Endothelial cell of umbilical vein (primary cell): ENCODE results near the gene TECRL. TPM values are rescaled to one million over a fixed set of nuclear protein-coding genes. Genes with fewer than 3 reads are reported as not detected.

Experiments
- BruUV-seq: library from RNA; stranded (reverse); fragments of 400-500 nt; replicated peaks from 2 replicates; lab custom pipeline; 2021; lab: Mats Ljungman, UMichigan
- CTCF ChIA-PET: fragments of 300-600, 350-600 bp; sonication (Branson Sonifier 250); formaldehyde crosslinking; loops from one replicate; lab custom pipeline; 2021; ENCODE audit warnings: antibody characterized with exemption, inconsistent platforms; lab: Charles Lee
- POLR2A ChIA-PET: fragments of 300-600, 350-600 bp; sonication (Branson Sonifier 250); formaldehyde crosslinking; loops from one replicate; lab custom pipeline; 2021; ENCODE audit warnings: antibody characterized with exemption, inconsistent platforms; lab: Charles Lee
- DNase-seq: peaks from one replicate; pipeline ENCODE4 v3.0.0-alpha.2; 2011; ENCODE audit warnings: low read depth, low spot score
- FAIRE-seq: peaks from 2 replicates; lab custom pipeline; 2011; peaks lifted over from hg19 to GRCh38; lab: Jason Lieb, UNC
- H2AFZ ChIP-seq: 2 replicates; pipeline ENCODE4 v1.6.0; 2012; ENCODE audit warnings: low read depth, low read length, control low read depth, inconsistent platforms
- H3K27ac ChIP-seq: 2 replicates; pipeline ENCODE4 v1.5.1; 2011; ENCODE audit warnings: low read depth, mild to moderate bottlenecking, control low read depth, low read length, moderate library complexity; ENCODE audit not compliant: insufficient read depth
- H3K27me3 ChIP-seq, 2 experiments: 2 replicates each; pipeline versions ENCODE4 v1.6.0 to v1.6.1; 2011; ENCODE audit warnings: low read length in 2 of 2, mixed read lengths in 1 of 2; ENCODE audit not compliant: control insufficient read depth in 2 of 2, insufficient read depth in 2 of 2
- H3K36me3 ChIP-seq, 2 experiments: 2 replicates in 1 of 2; 3 replicates in 1 of 2; pipeline ENCODE4 v1.5.1; 2011; ENCODE audit warnings: low read length in 2 of 2, mild to moderate bottlenecking in 1 of 2, moderate library complexity in 1 of 2; ENCODE audit not compliant: control insufficient read depth in 2 of 2, insufficient read depth in 2 of 2; ENCODE audit errors: extremely low read depth in 1 of 2
- H3K4me1 ChIP-seq: 3 replicates; pipeline ENCODE4 v1.5.1; 2011; ENCODE audit warnings: mild to moderate bottlenecking, low read length; ENCODE audit not compliant: control insufficient read depth, insufficient read depth; ENCODE audit errors: extremely low read depth
- H3K4me2 ChIP-seq: 2 replicates; pipeline ENCODE4 v1.6.1; 2011; ENCODE audit warnings: low read length, control low read depth, mixed read lengths; ENCODE audit not compliant: insufficient read depth
- H3K4me3 ChIP-seq, 3 experiments: fragments of 200-600 bp in 1 of 3; sonication (generic), shearing (Covaris generic) in 1 of 3; replicated peaks in 1 of 3; 2 replicates each; pipeline ENCODE4 v1.5.1; 2011 to 2016; ENCODE audit warnings: control low read depth in 3 of 3, low read length in 3 of 3, mild to moderate bottlenecking in 2 of 3, inconsistent platforms in 1 of 3, low read depth in 1 of 3, moderate library complexity in 1 of 3; ENCODE audit not compliant: insufficient read depth in 1 of 3
- H3K79me2 ChIP-seq: 2 replicates; pipeline ENCODE4 v1.6.0; 2012; ENCODE audit warnings: low read length, inconsistent platforms; ENCODE audit not compliant: control insufficient read depth, insufficient read depth
- H3K9ac ChIP-seq: replicated peaks from 2 replicates; pipeline ENCODE3; 2011; ENCODE audit warnings: low read length, control low read depth; ENCODE audit not compliant: insufficient read depth; ENCODE audit errors: extremely low read depth
- H3K9me1 ChIP-seq: replicated peaks from 3 replicates; pipeline ENCODE4 v1.6.0; 2011; ENCODE audit warnings: mild to moderate bottlenecking, low read length; ENCODE audit not compliant: control insufficient read depth, insufficient read depth; ENCODE audit errors: extremely low read depth
- H3K9me3 ChIP-seq: replicated peaks from 2 replicates; pipeline ENCODE4 v1.5.1; 2012; ENCODE audit warnings: low read length, inconsistent platforms; ENCODE audit not compliant: control insufficient read depth, insufficient read depth
- H4K20me1 ChIP-seq: replicated peaks from 2 replicates; pipeline ENCODE3; 2011; ENCODE audit warnings: mild to moderate bottlenecking, low read length; ENCODE audit not compliant: control insufficient read depth, insufficient read depth; ENCODE audit errors: extremely low read depth
- CTCF ChIP-seq, 2 donors: IDR thresholded peaks; 1 replicate in 1 of 2; 2 replicates in 1 of 2; pipeline ENCODE4 v1.5.1; 2011; ENCODE audit warnings: low read length in 2 of 2, mild to moderate bottlenecking in 2 of 2, moderate library complexity in 2 of 2, control low read depth in 1 of 2, inconsistent platforms in 1 of 2, low read depth in 1 of 2; ENCODE audit not compliant: insufficient read depth in 1 of 2; ENCODE audit errors: extremely low read depth in 1 of 2
- EZH2 ChIP-seq: IDR thresholded peaks from 2 replicates; pipeline ENCODE4 v1.6.1; 2012; ENCODE audit warnings: borderline replicate concordance, low read depth, mild to moderate bottlenecking, moderate library complexity, low read length, inconsistent platforms; ENCODE audit not compliant: severe bottlenecking
- FOS ChIP-seq: IDR thresholded peaks from 2 replicates; pipeline ENCODE4 v1.6.1; 2011; ENCODE audit warnings: mild to moderate bottlenecking, low read length, moderate library complexity, borderline replicate concordance; ENCODE audit not compliant: insufficient read depth
- GATA2 ChIP-seq: IDR thresholded peaks from 2 replicates; pipeline ENCODE4 v1.7.0; 2011; ENCODE audit warnings: low read depth, mild to moderate bottlenecking, moderate library complexity, mixed read lengths, low read length; ENCODE audit not compliant: insufficient read length, insufficient read depth
- JUN ChIP-seq: IDR thresholded peaks from 2 replicates; pipeline ENCODE4 v1.6.1; 2011; ENCODE audit warnings: borderline replicate concordance, low read depth; ENCODE audit not compliant: insufficient read length, insufficient read depth
- MAX ChIP-seq: IDR thresholded peaks from 2 replicates; pipeline ENCODE4 v1.6.1; 2011; ENCODE audit not compliant: insufficient read depth, insufficient read length
- MYC ChIP-seq: IDR thresholded peaks from one replicate; pipeline ENCODE4 v1.6.1; 2011; ENCODE audit warnings: mild to moderate bottlenecking, low read depth, low read length
- POLR2A ChIP-seq: IDR thresholded peaks from 2 replicates; pipeline ENCODE4 v1.6.1; 2012; ENCODE audit warnings: low read depth, mild to moderate bottlenecking, control low read depth, low read length
- POLR2AphosphoS5 ChIP-seq: IDR thresholded peaks from 2 replicates; pipeline ENCODE4 v1.6.1; 2012; ENCODE audit warnings: low read depth, mild to moderate bottlenecking, control low read depth, low read length, moderate library complexity; ENCODE audit not compliant: insufficient read depth
- dilution Hi-C: fragments of 300-500 bp; cut with MboI; formaldehyde crosslinking; loops from one replicate; pipeline ENCODE4 v1.15.0; 2019; ENCODE audit warnings: low sequenced_read_pairs; ENCODE audit not compliant: extremely low pct_ligation_motif_present
- intact Hi-C: fragments of 100-400 bp; cut with micrococcal nuclease; formaldehyde crosslinking; loops from one replicate; pipeline ENCODE4 v1.10.0; 2022
- polyA plus RNA-seq, 4 experiments: library from polyadenylated mRNA; depleted of rRNA in 3 of 4; stranded (reverse) in 3 of 4; unstranded in 1 of 4; fragments of >200 nt; gene quantifications; 2 replicates each; pipeline versions ENCODE4 v1.2.1 to v1.2.3, GENCODE V29; 2011 to 2012; ENCODE audit warnings: missing spikeins in 1 of 4
- total RNA-seq: library from RNA; stranded (reverse); gene quantifications from 2 replicates; pipeline ENCODE4 v1.2.3, GENCODE V29; 2021

Gene TECRL
- total and polyA plus RNA-seq, 2 donors (not counting 3 experiments of a cell fraction or from before 2014, with no cell fraction given) = not detected

- intact Hi-C loops = no loop called here
- H3K4me1 ChIP-seq = no peaks in the 10 kb centered on the region
- POLR2A ChIA-PET = no interaction called here
- BruUV-seq = no TSS peak
- no peaks in the 10 kb centered on the region for H3K36me3 ChIP-seq
- H3K27ac ChIP-seq = no peak overlapping the region
- TF ChIP-seq CTCF (IDR thresholded peaks at IDR 0.05; ENCODE audit: extremely low read depth in 1 of 2, insufficient read depth in 1 of 2, low read depth in 1 of 2, low read length in 2 of 2) (no peak), GATA2 (no peak), MYC (no peak), POLR2AphosphoS5 (no peak), MAX (no peak), JUN (no peak)
- H3K27me3 ChIP-seq = no peaks in the 10 kb centered on the region
- H3K4me2 ChIP-seq = no peak overlapping the region
- no peak for FAIRE-seq
- DNase-seq = no peak
- H4K20me1 ChIP-seq = no peaks in the 10 kb centered on the region
- no peak overlapping the region for H3K4me3 ChIP-seq
- CTCF ChIA-PET = no interaction called here
- H3K9me1 ChIP-seq = no peaks in the 10 kb centered on the region
- H3K79me2 ChIP-seq = no peaks in the 10 kb centered on the region
- no peak overlapping the region for H3K9ac ChIP-seq
- H2AFZ ChIP-seq = no peak overlapping the region
- dilution Hi-C loops = no loop called here
- no peaks in the 10 kb centered on the region for H3K9me3 ChIP-seq
Measured at GRCh38 chr4:64250061-64250460, 159.2 kb downstream of the TECRL start.

GRCh38 chr4:64248186-64248585 is 161.1 kb downstream of the TECRL start:
- H3K9ac ChIP-seq = no peak overlapping the region
- CTCF ChIA-PET = no interaction called here
- FAIRE-seq = no peak

More at GRCh38 chr4:64248186-64248585, 161.1 kb downstream of the TECRL start:
- intact Hi-C loops = no loop called here
- Histone ChIP-seq H3K36me3 (no peaks in the 10 kb centered on the region), H3K27ac (no peak overlapping the region), H3K4me2 (no peak overlapping the region), H2AFZ (no peak overlapping the region), H3K79me2 (no peaks in the 10 kb centered on the region), H3K9me1 (no peaks in the 10 kb centered on the region), H3K9me3 (no peaks in the 10 kb centered on the region), H3K4me1 (no peaks in the 10 kb centered on the region), H4K20me1 (no peaks in the 10 kb centered on the region), H3K4me3 (no peak overlapping the region), H3K27me3 (no peaks in the 10 kb centered on the region)
- POLR2A ChIA-PET = no interaction called here
- DNase-seq = no peak
- TF ChIP-seq CTCF (IDR thresholded peaks at IDR 0.05; ENCODE audit: extremely low read depth in 1 of 2, insufficient read depth in 1 of 2, low read depth in 1 of 2, low read length in 2 of 2) (no peak), FOS (no peak), EZH2 (no peak), POLR2AphosphoS5 (no peak), JUN (no peak), MYC (no peak), GATA2 (no peak), POLR2A (no peak), MAX (no peak)
- dilution Hi-C loops = no loop called here
- no TSS peak for BruUV-seq
